ENCODE results near the gene CMIP.
A peak's percentile ranks its signal among the peaks of the same experiment; 100 is the strongest.
"Not testable (repeated sequence)": the region's sequence is repeated elsewhere in the genome, so short reads cannot be mapped to it uniquely, and the experiment has no call there.

CMIP gene

DNA sequence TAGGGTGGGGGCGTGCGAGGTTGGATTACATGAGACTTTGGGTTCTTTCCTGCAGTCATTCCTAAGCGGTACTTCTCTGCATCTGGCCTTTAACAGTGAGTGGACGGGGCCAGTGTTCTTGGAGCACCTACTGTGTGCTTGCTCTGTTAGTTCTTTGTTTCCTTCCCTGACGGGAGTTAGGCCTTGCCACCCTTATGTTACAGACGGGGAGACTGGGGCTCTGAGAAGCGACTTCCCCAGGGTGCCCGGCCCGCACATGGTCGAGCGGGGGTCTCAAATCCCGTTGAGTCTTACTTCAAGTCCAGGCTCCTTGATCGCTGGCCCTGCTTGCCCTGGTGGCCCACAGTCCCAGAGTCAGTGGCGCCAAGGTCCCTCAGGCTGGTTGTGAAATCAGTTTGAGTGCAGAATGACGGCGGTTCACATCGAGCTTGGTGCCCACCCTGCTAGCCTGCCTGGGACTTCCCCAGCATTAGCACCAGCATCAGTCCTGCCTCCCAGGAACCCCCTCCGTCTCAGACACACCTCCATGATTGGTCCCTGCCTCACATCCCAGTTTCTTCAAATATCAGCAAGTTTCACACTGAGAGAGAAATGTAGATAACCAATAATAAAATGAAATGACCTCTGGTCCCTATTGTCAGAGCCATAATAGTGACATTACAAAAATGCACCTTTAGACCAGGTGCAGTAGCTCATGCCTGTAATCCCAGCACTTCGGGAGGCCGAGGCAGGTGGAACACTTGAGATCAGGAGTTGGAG lies 128.0 kb downstream of the CMIP start:
- DNase-seq: no peak

DNA sequence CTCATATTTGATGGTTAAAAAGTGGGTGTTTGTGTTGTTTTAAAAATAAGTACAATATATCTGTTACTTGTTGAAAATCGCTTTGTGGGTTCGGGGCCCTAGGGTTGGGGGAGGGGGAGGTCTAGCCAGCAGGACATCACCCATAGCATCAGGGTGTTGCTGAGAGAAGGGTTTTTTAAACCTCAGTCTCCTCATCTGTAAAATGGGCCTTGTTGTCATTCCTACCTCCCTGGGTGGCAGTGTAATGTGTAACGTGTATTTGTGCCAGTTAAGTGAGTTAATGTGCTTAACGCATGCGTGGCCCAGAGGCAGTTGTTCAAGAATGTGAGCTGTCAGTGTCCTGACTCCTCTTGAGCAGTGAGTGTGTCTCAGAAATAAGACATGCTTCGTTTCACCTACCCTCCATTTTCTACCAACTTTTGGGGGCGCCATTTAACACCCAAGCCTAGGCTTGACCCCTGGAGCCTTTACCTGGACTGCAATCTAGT lies 129.0 kb downstream of the CMIP start:
- DNase-seq: no peak

GRCh38 chr16:81574168-81574567 lies 129.6 kb downstream of the CMIP start:
- DNase-seq: no peak

DNA sequence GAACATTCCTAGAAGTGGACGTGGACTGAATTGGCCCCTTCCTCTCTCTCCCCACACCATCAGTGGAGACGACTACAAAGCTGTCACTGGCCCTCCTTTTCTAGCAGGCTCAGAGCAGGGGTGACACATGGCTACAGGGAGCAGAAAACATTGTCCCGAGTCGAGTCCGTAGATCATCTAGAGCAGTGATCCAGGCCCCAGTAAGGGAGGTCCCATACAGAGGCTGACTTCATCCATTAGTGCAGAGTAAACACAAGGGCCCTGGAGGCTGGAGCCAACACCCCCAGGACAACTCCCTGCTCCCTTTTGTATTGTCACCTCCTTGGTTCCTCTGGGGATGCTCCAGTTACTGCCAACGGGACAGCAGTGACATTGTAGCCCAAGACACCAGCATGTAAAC lies 130.7 kb downstream of the CMIP start:
- DNase-seq: no peak

DNA sequence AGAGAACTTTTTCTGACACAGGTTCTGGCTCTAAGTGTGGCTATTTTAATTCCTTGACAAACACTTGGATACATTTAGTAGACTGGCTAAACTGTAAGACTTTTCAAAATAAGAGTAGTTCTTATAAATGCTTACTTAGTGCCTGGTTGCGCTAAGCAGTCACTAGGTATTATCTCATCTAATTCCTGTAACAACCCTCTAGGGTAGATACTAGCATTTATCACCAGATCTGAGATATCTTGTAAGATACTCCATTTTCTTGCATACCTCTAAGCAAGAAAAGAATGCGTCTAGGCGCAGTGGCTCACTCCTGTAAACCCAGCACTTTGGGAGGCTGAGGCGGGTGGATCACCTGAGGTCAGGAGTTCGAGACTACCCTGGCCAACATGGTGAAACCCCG lies 131.2 kb downstream of the CMIP start:
- no peak for DNase-seq

GRCh38 chr16:81576696-81577095 lies 132.1 kb downstream of the CMIP start:
- no peak for DNase-seq

DNA sequence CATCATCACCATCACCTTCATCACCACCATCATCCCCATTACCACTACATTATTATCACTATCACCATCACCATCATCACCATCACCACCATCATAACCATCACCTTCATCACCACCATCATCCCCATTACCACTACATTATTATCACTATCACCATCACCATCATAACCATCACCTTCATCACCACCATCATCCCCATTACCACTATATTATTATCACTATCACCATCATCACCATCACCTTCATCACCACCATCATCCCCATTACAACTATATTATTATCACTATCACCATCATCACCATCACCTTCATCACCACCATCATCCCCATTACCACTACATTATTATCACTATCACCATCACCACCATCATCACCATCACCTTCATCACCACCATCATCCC lies 132.7 kb downstream of the CMIP start:
- DNase-seq: not testable (repeated sequence)

- DNase-seq: no peak
Observed at GRCh38 chr16:81578076-81578475, 133.5 kb downstream of the CMIP start.

GRCh38 chr16:81578636-81579413 lies 134.2 kb downstream of the CMIP start:
- DNase-seq: no peak

- no peak for DNase-seq
Observed at GRCh38 chr16:81581107-81581506, 136.5 kb downstream of the CMIP start.

GRCh38 chr16:81582655-81583441 lies 138.2 kb downstream of the CMIP start:
- no peak for DNase-seq

GRCh38 chr16:81583893-81584631 lies 139.5 kb downstream of the CMIP start:
- DNase-seq: no peak

DNA sequence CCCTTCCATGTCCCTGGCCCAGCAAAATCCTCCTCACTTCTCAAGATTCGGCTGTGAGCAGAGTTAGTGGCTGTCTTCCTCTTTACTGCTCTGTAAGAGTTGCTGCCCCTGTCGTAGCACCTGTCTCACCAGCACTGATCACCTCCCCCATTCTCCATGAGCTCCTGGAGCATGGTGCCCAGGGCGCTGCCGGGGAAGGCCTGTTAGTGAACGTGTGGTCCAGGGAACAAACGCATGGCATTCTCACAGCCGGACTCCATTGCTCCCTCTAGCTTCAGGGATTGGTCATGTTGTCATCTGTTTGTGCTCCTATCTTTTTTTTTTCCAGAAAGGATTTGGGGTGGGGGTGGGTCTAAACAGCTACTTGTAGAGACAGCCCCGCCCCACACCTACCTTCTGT lies 141.2 kb downstream of the CMIP start:
- peak in 1 of 2 experiments; percentile 27 for DNase-seq

- DNase-seq: no peak
Observed at GRCh38 chr16:81586417-81586816, 141.8 kb downstream of the CMIP start.

GRCh38 chr16:81586977-81587625 lies 142.5 kb downstream of the CMIP start:
- DNase-seq: no peak

GRCh38 chr16:81587626-81588160 lies 143.1 kb downstream of the CMIP start:
- no peak for DNase-seq

- DNase-seq: no peak
Observed at GRCh38 chr16:81588326-81589081, 143.9 kb downstream of the CMIP start.

GRCh38 chr16:81589975-81590650 lies 145.5 kb downstream of the CMIP start:
- no peak for DNase-seq

GRCh38 chr16:81590714-81591544 lies 146.3 kb downstream of the CMIP start:
- no peak for DNase-seq

DNA sequence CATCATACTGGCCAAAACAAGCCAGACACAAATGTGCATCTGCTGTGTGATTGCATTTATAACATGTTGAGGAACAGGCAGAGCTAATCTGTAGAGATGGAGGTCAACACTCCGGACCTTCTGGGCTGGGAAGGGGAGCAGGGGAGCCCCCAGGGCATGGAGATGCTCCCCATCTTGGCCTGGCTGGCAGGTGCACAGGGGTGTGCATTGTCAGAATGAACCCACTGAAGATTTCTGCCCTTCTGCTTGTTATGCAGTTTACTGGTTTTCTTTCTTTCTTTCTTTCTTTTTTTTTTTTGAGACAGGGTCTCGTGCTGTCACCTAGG lies 146.9 kb downstream of the CMIP start:
- no peak for DNase-seq

Measured in SHP77 (cell line).